K562 (cell line): Measurements from ENCODE around the gene KRTAP4-6. TPM values are rescaled to one million over a fixed set of nuclear protein-coding genes. Genes with fewer than 3 reads are reported as not detected.

Source experiments
- ATAC-seq: fragments of 200-7000 bp; cut with Tn5 transposase; 3 replicates; pipeline ENCODE4 v1.9.1; 2020; ENCODE audit warnings: moderate library complexity
- BruUV-seq: library from RNA; stranded (reverse); fragments of 400-500 nt; replicated peaks from 2 replicates; lab custom pipeline; 2021; lab: Mats Ljungman, UMichigan
- CTCF ChIA-PET: fragments of 300-600 bp; formaldehyde crosslinking; extraction: SDS; loops from one replicate; lab custom pipeline; 2021; ENCODE audit warnings: low intra/inter-chr PET ratio; lab: Yijun Ruan, JAX
- POLR2A ChIA-PET: fragments of 300-600, 350-650 bp; sonication (Branson Sonifier 250); formaldehyde crosslinking; extraction: SDS; loops from one replicate; lab custom pipeline; 2021; ENCODE audit warnings: antibody characterized with exemption, inconsistent platforms; lab: Yijun Ruan, JAX
- DNase-seq, 4 experiments: peaks; one replicate each; pipeline versions ENCODE4 v3.0.0 to v3.0.0-alpha.2; 2011 to 2018; ENCODE audit warnings: low spot score in 3 of 4, mixed read lengths in 3 of 4; ENCODE audit errors: extremely low read depth in 1 of 4
- FAIRE-seq: peaks from 2 replicates; lab custom pipeline; 2011; peaks lifted over from hg19 to GRCh38; lab: Jason Lieb, UNC
- H2AFZ ChIP-seq: 2 replicates; pipeline ENCODE4 v1.6.0; 2011; ENCODE audit warnings: low read depth, low read length, control low read depth, inconsistent platforms
- H3K27ac ChIP-seq: fragments of 200-600 bp; 3 replicates; pipeline ENCODE4 v1.8.0; 2011; ENCODE audit warnings: low read depth, mild to moderate bottlenecking, control low read depth, inconsistent platforms, low read length, moderate library complexity, mixed read lengths; ENCODE audit errors: extremely low read depth
- H3K27me3 ChIP-seq, 2 experiments: fragments of 300-600 bp in 1 of 2; 2 replicates in 1 of 2; 3 replicates in 1 of 2; pipeline versions ENCODE4 v1.6.0 to v1.8.0; 2011; ENCODE audit warnings: inconsistent platforms in 2 of 2, low read length in 2 of 2, mild to moderate bottlenecking in 1 of 2, mixed read lengths in 1 of 2, moderate library complexity in 1 of 2; ENCODE audit not compliant: control insufficient read depth in 2 of 2, insufficient read depth in 2 of 2
- H3K36me3 ChIP-seq: fragments of 300-600 bp; 3 replicates; pipeline ENCODE4 v1.8.0; 2011; ENCODE audit warnings: mild to moderate bottlenecking, low read length, inconsistent platforms; ENCODE audit not compliant: control insufficient read depth, insufficient read depth
- H3K4me1 ChIP-seq, 2 experiments: fragments of 200-600 bp in 1 of 2; replicated peaks in 1 of 2; 2 replicates in 1 of 2; 3 replicates in 1 of 2; pipeline versions ENCODE4 v1.5.1 to v1.8.0; 2011; ENCODE audit warnings: inconsistent platforms in 2 of 2, low read length in 2 of 2, mild to moderate bottlenecking in 1 of 2, mixed read lengths in 1 of 2, moderate library complexity in 1 of 2; ENCODE audit not compliant: control insufficient read depth in 2 of 2, insufficient read depth in 2 of 2
- H3K4me2 ChIP-seq: 2 replicates; pipeline ENCODE4 v1.6.1; 2011; ENCODE audit warnings: low read length, control low read depth, inconsistent platforms, mixed read lengths; ENCODE audit not compliant: insufficient read depth
- H3K4me3 ChIP-seq: fragments of 200-600 bp; sonication (generic), shearing (Covaris generic); 2 replicates; pipeline ENCODE4 v1.5.1; 2016; ENCODE audit warnings: control low read depth, inconsistent platforms
- H3K79me2 ChIP-seq: fragments of 200-600 bp; 3 replicates; pipeline ENCODE4 v1.8.0; 2011; ENCODE audit warnings: low read length, inconsistent platforms; ENCODE audit not compliant: control insufficient read depth, insufficient read depth
- H3K9ac ChIP-seq, 2 experiments: 2 replicates each; pipeline versions ENCODE4 v1.6.0 to v1.6.1; 2011; ENCODE audit warnings: low read depth in 2 of 2, low read length in 2 of 2, control low read depth in 1 of 2, inconsistent platforms in 1 of 2, mild to moderate bottlenecking in 1 of 2, mixed read lengths in 1 of 2; ENCODE audit not compliant: insufficient read depth in 1 of 2
- H3K9me1 ChIP-seq: one replicate; pipeline ENCODE4 v1.6.0; 2011; ENCODE audit warnings: inconsistent platforms, mild to moderate bottlenecking, low read length, moderate library complexity; ENCODE audit not compliant: control insufficient read depth, insufficient read depth
- H3K9me3 ChIP-seq: replicated peaks from 2 replicates; pipeline ENCODE4 v1.5.1; 2011; ENCODE audit warnings: low read depth, low read length, inconsistent platforms; ENCODE audit not compliant: control insufficient read depth, insufficient read depth
- H4K20me1 ChIP-seq: replicated peaks from 2 replicates; pipeline ENCODE4 v1.6.1; 2011; ENCODE audit warnings: low read length, inconsistent platforms, mixed read lengths; ENCODE audit not compliant: control insufficient read depth, insufficient read depth
- RB1 ChIP-seq: fragments of 450-650 bp; IDR thresholded peaks from 2 replicates; pipeline ENCODE4 v1.6.1; 2017; ENCODE audit warnings: low read depth, mild to moderate bottlenecking
- TARDBP ChIP-seq: fragments of 450-650 bp; IDR thresholded peaks from 2 replicates; pipeline ENCODE4 v1.6.1; 2016
- WGBS: fragments of 100-300 bp; shearing (Covaris generic); methylation state at CpG from one replicate; pipeline ENCODE4 v1.1.6; 2016; ENCODE audit warnings: low coverage, mixed read lengths; ENCODE audit not compliant: insufficient coverage; ENCODE audit errors: missing lambda C conversion rate; 5-methylcytosine and 5-hydroxymethylcytosine counted together
- in situ Hi-C: fragments of 300-500 bp; cut with MboI; formaldehyde crosslinking; loops from 4 replicates; pipeline ENCODE4 v1.15.0; 2018; ENCODE audit warnings: inconsistent platforms, mixed read lengths
- intact Hi-C: fragments of 100-400 bp; cut with micrococcal nuclease; formaldehyde crosslinking; loops from 2 replicates; pipeline ENCODE4 v1.14.2; 2022
- polyA plus RNA-seq, 8 experiments: library from polyadenylated mRNA; depleted of rRNA in 4 of 8; stranded (reverse) in 5 of 8; unstranded in 3 of 8; fragments of >200 nt; fragmentation: Nextera tagmentation in 2 of 8; fragmentation: Illumina TruSeq in 1 of 8; extraction: Ambion mirVana in 2 of 8; extraction: Trizol in 1 of 8; gene quantifications; 2 replicates each; pipeline versions ENCODE4 v1.2.1 to v1.2.3, GENCODE V29; 2011 to 2014; ENCODE audit warnings: inconsistent platforms in 1 of 8, missing spikeins in 1 of 8
- total RNA-seq, 7 experiments: library from RNA; depleted of rRNA in 6 of 7; stranded (reverse); fragments of >200 nt in 6 of 7; fragmentation: Illumina TruSeq in 2 of 7; extraction: Trizol in 2 of 7; gene quantifications; 2 replicates each; pipeline versions ENCODE4 v1.2.1 to v1.2.3, GENCODE V29; 2011 to 2021; ENCODE audit warnings: low replicate concordance in 1 of 7
- TF ChIP-seq, protein P1 (sequence below): fragments of 250-450 bp; sonication (Bioruptor Pico); IDR thresholded peaks from 2 replicates; pipeline ENCODE4 v1.9.0; 2021; ENCODE audit warnings: mild to moderate bottlenecking
- TF ChIP-seq, protein P2 (sequence below): fragments of 450-650 bp; conservative IDR thresholded peaks from 2 replicates; pipeline ENCODE4 v1.6.1; 2016; ENCODE audit warnings: missing genetic modification characterization, low read depth, mild to moderate bottlenecking, control low read depth, missing compliant biosample characterization

KRTAP4-6 gene
- total and polyA plus RNA-seq, 9 of the 15 experiments (the other 6 are each of a cell fraction or from before 2014, with no cell fraction given), result not detected

DNA sequence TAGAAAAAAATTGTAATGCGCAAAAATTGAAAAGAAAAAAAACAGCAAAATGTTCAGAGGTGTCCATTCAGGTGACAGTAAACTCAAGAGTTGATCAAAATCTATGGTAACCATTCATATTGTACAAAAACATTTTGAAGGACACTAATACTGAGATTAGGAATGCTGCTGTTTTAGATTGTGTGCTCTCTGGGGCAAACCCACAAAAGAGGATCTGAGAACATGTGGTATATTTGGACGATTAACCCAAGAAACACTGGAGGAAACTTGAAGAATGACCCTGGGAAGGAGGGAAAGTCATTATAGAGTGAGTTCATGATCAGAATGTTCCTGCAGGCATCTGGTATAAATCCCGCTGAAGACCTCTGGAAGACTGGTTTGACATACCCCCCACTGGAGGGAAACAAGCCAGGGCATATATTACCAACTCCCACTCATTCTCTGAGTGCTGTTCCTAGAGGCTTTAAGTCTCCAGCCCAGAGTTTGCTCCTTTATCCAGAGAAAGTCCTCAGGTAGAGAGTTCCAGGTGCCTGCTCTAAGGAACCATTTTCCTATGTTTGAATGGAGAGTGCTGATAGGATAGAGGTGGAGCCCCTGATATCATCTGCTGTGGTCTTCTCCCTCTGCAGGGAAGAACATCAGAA, 36.5 kb upstream of the KRTAP4-6 start:
- CTCF ChIA-PET, result no interaction called here

More for the DNA sequence above, 36.5 kb upstream of the KRTAP4-6 start:
- no peak overlapping the region for H3K27ac ChIP-seq
- 0% methylated on average over 3 of the region's 3 CpGs for WGBS
- DNase-seq, result no peak
- in situ Hi-C loops, result no loop called here
- TF ChIP-seq, protein P1, sequence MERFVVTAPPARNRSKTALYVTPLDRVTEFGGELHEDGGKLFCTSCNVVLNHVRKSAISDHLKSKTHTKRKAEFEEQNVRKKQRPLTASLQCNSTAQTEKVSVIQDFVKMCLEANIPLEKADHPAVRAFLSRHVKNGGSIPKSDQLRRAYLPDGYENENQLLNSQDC (CRISPR knock-in tag), result no peak
- TF ChIP-seq, protein P2, sequence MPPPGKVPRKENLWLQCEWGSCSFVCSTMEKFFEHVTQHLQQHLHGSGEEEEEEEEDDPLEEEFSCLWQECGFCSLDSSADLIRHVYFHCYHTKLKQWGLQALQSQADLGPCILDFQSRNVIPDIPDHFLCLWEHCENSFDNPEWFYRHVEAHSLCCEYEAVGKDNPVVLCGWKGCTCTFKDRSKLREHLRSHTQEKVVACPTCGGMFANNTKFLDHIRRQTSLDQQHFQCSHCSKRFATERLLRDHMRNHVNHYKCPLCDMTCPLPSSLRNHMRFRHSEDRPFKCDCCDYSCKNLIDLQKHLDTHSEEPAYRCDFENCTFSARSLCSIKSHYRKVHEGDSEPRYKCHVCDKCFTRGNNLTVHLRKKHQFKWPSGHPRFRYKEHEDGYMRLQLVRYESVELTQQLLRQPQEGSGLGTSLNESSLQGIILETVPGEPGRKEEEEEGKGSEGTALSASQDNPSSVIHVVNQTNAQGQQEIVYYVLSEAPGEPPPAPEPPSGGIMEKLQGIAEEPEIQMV (tag), result no peak
- no peak for TF ChIP-seq TARDBP
- no peak for TF ChIP-seq RB1
- TF ChIP-seq, all 486 proteins: peak for 0
- Histone ChIP-seq H3K79me2 (no peaks in the 10 kb centered on the region), H2AFZ (no peak overlapping the region), H3K4me1 (no peaks in the 10 kb centered on the region), H3K36me3 (no peaks in the 10 kb centered on the region), H3K27me3 (peaks cover 3 to 10% of the 10 kb centered on the region in 2 experiments; a peak in 3 of 5 replicates), H4K20me1 (no peaks in the 10 kb centered on the region; the same call in 1 of the 2 replicates), H3K9me1 (no peaks in the 10 kb centered on the region), H3K9ac (no peak overlapping the region), H3K4me3 (no peak overlapping the region), H3K9me3 (no peaks in the 10 kb centered on the region), H3K4me2 (no peak overlapping the region)
- FAIRE-seq (no peak), ATAC-seq (no peak)
- POLR2A ChIA-PET, result no interaction called here
- intact Hi-C loops, result no loop called here
- no TSS peak for BruUV-seq
